Left renal pelvis (tissue), 4 donors: Measurements from ENCODE around the gene SAMD4B. TPM values are rescaled to one million over a fixed set of nuclear protein-coding genes. Genes with fewer than 3 reads are reported as not detected.

Experiments
- DNase-seq, 4 donors: peaks; one replicate each; pipeline ENCODE4 v3.0.0-alpha.2; 2013; ENCODE audit warnings: low read depth in 4 of 4, low spot score in 3 of 4
- polyA plus RNA-seq, 4 donors: library from polyadenylated mRNA; unstranded; fragments of 120-200 nt; gene quantifications; one replicate each; pipeline ENCODE4 v1.2.1, GENCODE V29; 2013; ENCODE audit not compliant: insufficient read length in 4 of 4

SAMD4B gene
- polyA plus RNA-seq, 4 donors = 89.6 to 139 (median 111) TPM

- DNase-seq = no peak
These were observed 75.4 kb downstream of the SAMD4B start for GRCh38 chr19:39417463-39418181.

DNA sequence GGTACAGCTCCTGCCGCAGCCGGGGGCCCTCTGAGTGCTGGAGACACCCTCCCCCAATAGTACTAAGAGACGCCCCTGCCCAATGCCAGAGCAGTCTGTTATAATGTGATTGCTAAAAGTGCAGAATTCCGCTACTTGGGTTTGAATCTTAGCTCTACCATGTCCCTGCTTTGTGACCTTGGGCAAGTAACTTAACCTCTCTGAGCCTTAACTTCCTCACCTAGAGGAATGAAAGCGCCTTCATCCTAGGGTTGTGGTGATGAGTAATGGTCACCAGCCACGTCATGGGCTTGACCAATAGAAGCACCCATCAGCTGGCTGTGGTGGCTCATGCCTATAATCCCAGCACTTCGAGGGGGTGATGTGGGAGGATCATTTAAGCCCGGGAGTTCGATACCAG is 76.8 kb downstream of the SAMD4B start:
- no peak for DNase-seq

DNA sequence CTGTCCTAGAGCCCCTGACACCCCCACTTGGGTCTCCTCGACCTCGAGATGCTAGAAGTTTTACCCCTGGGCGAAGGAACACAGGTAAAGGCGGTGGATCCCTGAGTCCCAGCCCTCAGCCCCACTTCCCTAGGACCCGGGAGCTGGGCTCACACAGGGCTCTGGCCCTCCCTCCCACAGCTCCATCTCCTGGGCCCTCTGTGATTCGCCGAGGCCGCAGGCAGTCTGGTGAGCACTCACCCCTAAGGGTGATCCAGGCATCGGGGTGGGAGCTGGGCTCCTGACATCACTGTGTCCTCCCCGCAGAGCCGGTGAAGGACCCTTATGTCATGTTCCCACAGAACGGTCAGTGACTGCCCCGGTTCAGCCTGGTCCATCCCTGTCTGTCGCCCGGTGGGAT is 78.5 kb downstream of the SAMD4B start:
- DNase-seq = no peak

- no peak for DNase-seq
These were observed 79.8 kb downstream of the SAMD4B start for GRCh38 chr19:39422020-39422419.

DNA sequence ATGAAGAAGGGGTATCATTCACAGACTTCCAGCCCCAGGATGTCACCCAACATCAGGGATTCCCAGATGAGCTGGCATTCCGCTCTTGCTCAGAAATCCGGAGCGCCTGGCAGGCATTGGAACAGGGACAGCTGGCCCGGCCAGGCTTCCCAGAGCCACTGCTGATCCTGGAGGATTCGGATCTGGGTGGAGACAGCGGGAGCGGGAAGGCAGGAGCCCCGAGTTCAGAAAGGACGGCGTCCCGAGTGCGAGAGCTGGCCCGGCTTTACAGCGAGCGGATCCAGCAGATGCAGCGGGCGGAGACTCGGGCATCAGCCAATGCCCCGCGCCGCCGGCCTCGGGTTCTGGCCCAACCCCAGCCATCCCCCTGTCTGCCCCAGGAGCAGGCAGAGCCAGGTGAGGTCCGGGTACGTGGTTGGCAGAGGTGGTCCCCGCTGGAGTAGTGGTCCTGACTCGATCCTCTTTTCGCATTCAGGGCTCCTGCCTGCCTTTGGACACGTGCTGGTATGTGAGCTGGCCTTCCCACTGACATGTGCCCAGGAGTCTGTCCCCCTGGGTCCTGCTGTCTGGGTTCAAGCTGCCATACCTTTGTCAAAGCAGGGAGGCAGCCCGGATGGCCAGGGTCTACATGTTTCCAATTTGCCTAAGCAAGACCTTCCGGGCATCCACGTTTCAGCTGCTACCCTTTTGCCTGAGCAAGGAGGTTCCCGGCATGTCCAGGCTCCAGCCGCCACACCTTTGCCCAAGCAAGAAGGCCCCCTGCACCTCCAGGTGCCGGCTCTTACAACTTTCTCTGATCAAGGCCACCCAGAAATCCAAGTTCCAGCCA is 81.3 kb downstream of the SAMD4B start:
- no peak for DNase-seq

- no peak for DNase-seq
These were observed 82.7 kb downstream of the SAMD4B start for GRCh38 chr19:39424934-39425333.

DNA sequence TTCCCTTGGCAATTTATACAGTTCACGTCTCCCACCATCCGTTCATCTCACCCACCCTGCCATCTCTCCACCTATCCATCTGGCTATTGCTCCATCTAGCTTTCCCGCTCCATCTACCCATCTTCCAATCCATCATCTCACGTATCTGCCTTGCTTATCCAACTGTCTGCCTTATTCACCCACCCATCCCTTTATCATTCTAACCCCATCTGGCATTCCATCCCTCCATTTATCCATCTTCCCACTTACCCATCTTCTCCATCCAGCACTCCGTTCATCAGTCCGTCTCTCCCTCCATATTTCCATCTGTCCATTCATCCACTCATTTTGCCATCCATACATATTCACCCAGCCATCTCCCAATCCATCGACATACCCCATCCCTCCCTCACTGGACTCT is 83.5 kb downstream of the SAMD4B start:
- no peak for DNase-seq

GRCh38 chr19:39426170-39426569 is 83.9 kb downstream of the SAMD4B start:
- no peak for DNase-seq

DNA sequence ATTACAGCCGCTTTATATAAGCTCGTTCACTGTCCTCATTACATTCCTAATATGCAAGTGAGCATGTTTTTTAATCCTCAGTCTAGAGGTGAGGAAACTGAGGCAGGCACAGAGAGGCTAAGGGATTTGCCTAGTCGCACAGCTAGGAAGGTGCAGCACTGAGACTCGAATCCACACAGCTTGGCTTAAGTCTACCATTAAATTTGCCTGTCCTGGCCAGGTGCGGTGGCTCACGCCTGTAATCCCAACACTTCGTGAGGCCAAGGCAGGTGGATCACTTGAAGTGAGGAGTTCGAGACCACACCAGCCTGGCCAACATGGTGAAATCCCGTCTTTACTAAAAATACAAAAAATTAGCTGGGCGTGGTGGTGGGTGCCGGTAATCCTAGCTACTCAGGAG is 85.5 kb downstream of the SAMD4B start:
- no peak for DNase-seq

DNA sequence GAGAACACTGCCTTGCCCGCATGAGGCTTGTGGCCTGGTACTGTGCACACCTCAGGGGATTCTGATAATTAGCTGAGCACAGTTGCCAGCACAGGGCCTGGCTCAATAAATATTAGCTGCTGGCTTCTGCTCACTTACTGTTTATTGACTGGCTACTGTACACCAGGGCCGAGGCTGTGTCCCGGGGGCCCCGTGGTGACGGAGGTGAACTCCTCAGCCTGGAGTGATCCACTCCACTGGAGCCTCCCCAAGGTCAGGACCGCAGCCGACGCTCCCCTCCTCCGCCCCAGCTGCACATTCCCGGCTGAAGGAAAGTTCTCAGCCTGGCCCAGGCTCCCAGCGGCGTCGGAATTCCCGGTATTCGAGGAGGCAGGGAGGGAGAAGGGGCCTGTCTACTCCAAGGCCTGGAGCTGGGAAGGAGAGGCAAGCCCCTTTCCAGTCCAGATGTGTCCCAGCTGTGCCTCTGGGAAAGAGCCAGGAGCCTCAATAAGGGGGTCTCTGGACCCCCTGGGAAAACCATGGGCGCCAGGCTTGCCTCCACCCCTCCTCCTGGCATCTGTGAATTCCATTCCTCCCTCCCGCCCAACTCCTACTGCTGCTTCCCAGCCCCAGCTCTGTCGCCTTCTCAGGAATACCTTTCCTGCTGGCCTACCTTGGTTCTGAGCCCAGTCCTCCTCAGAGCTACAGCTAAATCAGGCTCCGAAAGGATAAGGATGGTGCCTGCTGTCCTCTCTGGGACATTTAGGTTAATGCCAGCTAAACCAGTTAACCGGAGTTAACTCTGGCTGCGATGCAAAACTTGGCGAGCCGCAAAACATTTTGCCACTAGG is 86.3 kb downstream of the SAMD4B start:
- peak in 2 of 4 donors; percentile 79 to 83 for DNase-seq

GRCh38 chr19:39430675-39431593 is 88.7 kb downstream of the SAMD4B start:
- DNase-seq = no peak

DNA sequence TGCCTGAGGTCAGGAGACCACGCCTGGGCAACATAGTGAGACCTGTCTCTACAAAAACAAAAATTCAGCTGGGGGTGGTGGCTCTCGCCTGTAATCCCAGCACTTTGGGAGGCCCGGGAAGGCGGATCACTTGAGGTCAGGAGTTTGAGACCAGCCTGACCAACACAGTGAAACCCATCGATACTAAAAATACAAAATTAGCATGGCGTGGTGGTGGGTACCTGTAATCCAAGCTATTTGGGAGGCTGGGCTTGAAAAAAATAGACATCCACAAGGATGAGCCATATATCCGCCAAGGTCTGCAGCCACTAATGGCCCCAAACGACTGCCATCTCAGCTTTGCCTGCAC is 90.4 kb downstream of the SAMD4B start:
- no peak for DNase-seq

GRCh38 chr19:39433480-39434079 is 91.4 kb downstream of the SAMD4B start:
- no peak for DNase-seq

DNA sequence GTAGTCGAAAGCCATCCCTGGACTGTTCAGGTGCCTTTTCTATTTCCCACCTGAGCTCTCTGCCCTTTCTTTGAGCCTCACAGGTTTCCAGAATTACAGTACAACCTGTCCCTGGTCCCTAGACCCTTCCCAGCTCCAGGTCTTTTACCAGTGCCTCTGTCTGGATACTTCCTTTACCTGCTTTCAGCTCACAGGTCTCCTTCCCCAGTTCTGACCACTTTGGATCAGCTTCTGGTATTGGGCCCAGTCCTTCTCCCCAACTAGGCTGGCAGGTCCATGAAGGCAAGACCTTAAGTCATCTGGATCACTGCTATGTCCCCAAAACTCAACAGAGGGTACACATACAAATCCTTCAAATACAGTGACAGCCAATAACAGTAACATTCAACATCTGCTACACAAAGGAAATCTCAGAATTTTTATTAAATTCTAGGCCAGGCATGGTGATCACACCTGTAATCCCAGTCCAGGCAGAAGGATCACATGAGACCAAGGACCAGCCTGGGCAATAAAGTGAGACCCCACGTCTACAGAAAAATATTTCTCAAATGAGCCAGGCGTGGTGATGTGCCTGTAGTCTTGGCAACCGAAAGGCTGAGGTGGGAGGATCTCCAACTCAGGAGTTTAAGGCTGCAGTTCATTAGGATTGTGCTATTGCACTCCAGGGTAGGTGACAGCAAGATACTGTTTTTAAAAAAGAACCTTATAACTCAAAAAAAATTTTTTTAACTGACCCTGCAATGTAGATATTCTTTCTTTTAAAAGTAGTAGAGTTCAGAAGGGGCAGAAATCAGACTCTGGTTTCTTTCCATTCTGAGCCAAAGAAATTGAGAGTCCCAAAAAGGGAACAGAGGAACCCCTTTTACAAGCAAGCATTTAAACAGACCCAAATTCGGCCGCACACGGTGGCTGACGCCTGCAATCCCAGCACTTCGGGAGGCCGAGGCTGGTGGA is 92.2 kb downstream of the SAMD4B start:
- DNase-seq = no peak

Other genes starting within 250 kb of the SAMD4B start
- gene PAK4, start 216.6 kb upstream of the SAMD4B start, polyA plus RNA-seq = 10 to 100 TPM; 29.4 to 74.0 (median 49.6) TPM
- gene NCCRP1, start 145.5 kb upstream of the SAMD4B start, polyA plus RNA-seq = 1 to 10 TPM in 2 of 4 donors, under 1 TPM in 2; 0.08 to 3.9 (median 1.1) TPM
- gene SYCN, start 138.2 kb upstream of the SAMD4B start, polyA plus RNA-seq = not detected
- not detected for gene IFNL3, start 97.4 kb upstream of the SAMD4B start, polyA plus RNA-seq
- under 1 TPM in 1 of 4 donors, not detected in 3; 0.34 TPM for gene IFNL4, start 93.6 kb upstream of the SAMD4B start, polyA plus RNA-seq
- gene IFNL2, start 74.0 kb upstream of the SAMD4B start, polyA plus RNA-seq = not detected
- gene IFNL1, start 46.0 kb upstream of the SAMD4B start, polyA plus RNA-seq = not detected
- 1 to 10 TPM; 1.2 to 2.0 (median 1.7) TPM for gene LRFN1, start 21.6 kb upstream of the SAMD4B start, polyA plus RNA-seq
- gene GMFG, start 6.4 kb upstream of the SAMD4B start, polyA plus RNA-seq = 10 to 100 TPM; 22.1 to 23.8 (median 22.1) TPM
- 10 to 100 TPM; 53.9 to 76.8 (median 65.2) TPM for gene PAF1, start 48.7 kb downstream of the SAMD4B start, polyA plus RNA-seq
- 10 to 100 TPM; 34.1 to 42.3 (median 38.4) TPM for gene MED29, start 49.0 kb downstream of the SAMD4B start, polyA plus RNA-seq
- gene ZFP36, start 64.4 kb downstream of the SAMD4B start, polyA plus RNA-seq = 100 to 1,000 TPM in 1 of 4 donors, 10 to 100 TPM in 3; 18.4 to 945 (median 37.0) TPM
- gene PLEKHG2, start 70.2 kb downstream of the SAMD4B start, polyA plus RNA-seq = 100 to 1,000 TPM in 1 of 4 donors, 10 to 100 TPM in 3; 67.3 to 130 (median 90.1) TPM
- gene RPS16, start 93.5 kb downstream of the SAMD4B start, polyA plus RNA-seq = 1,000 to 10,000 TPM; 1,121 to 1,373 (median 1,329) TPM
- 100 to 1,000 TPM; 112 to 158 (median 132) TPM for gene SUPT5H, start 103.2 kb downstream of the SAMD4B start, polyA plus RNA-seq
- gene TIMM50, start 138.4 kb downstream of the SAMD4B start, polyA plus RNA-seq = 10 to 100 TPM; 48.5 to 94.1 (median 74.2) TPM
- under 1 TPM; 0.33 to 0.78 (median 0.64) TPM for gene DLL3, start 156.5 kb downstream of the SAMD4B start, polyA plus RNA-seq
- gene SELENOV, start 172.7 kb downstream of the SAMD4B start, polyA plus RNA-seq = 1 to 10 TPM; 3.2 to 8.2 (median 5.5) TPM
- 1 to 10 TPM; 4.2 to 5.3 (median 4.5) TPM for gene EID2B, start 190.4 kb downstream of the SAMD4B start, polyA plus RNA-seq
- 10 to 100 TPM; 16.2 to 24.3 (median 20.1) TPM for gene EID2, start 197.7 kb downstream of the SAMD4B start, polyA plus RNA-seq